CD8-positive, alpha-beta memory T cell (primary cell): ENCODE measurements around the gene ITIH4. TPM values are rescaled to one million over a fixed set of nuclear protein-coding genes. Genes with fewer than 3 reads are reported as not detected.

Experiments
- CTCF ChIA-PET: fragments of 350-600 bp; sonication (Branson Sonifier 250); formaldehyde crosslinking; loops from one replicate; lab custom pipeline; 2021; ENCODE audit warnings: antibody characterized with exemption; lab: Charles Lee
- POLR2A ChIA-PET: fragments of 350-600 bp; sonication (Branson Sonifier 250); formaldehyde crosslinking; loops from one replicate; lab custom pipeline; 2021; ENCODE audit warnings: antibody characterized with exemption; lab: Charles Lee
- DNase-seq, 5 donors: peaks; one replicate each; pipeline versions ENCODE4 v3.0.0 to v3.0.0-alpha.2; 2020 to 2022; ENCODE audit warnings: mixed read lengths in 1 of 5
- H3K27ac ChIP-seq: one replicate; pipeline ENCODE4 v1.7.0; 2013; ENCODE audit warnings: low read depth, mild to moderate bottlenecking, low read length, moderate library complexity
- H3K27me3 ChIP-seq: 2 replicates; pipeline ENCODE4 v1.7.0; 2013; ENCODE audit warnings: low read length, mild to moderate bottlenecking; ENCODE audit not compliant: insufficient read depth, poor library complexity, severe bottlenecking
- H3K36me3 ChIP-seq: 2 replicates; pipeline ENCODE4 v1.7.0; 2013; ENCODE audit warnings: mild to moderate bottlenecking, low read length, moderate library complexity; ENCODE audit not compliant: insufficient read depth
- H3K4me1 ChIP-seq: 2 replicates; pipeline ENCODE4 v1.7.0; 2013; ENCODE audit warnings: mild to moderate bottlenecking, low read length, moderate library complexity; ENCODE audit not compliant: insufficient read depth
- H3K4me3 ChIP-seq: 2 replicates; pipeline ENCODE4 v1.7.0; 2013; ENCODE audit warnings: mild to moderate bottlenecking, low read length
- H3K9me3 ChIP-seq: 2 replicates; pipeline ENCODE4 v1.7.0; 2013; ENCODE audit warnings: mild to moderate bottlenecking, low read length
- H3K27ac Mint-ChIP-seq, 8 donors: one replicate each; pipeline ENCODE4 v1.8.0; 2020 to 2021; ENCODE audit warnings: mixed read lengths in 8 of 8, mild to moderate bottlenecking in 6 of 8, inconsistent platforms in 3 of 8, moderate library complexity in 3 of 8
- H3K27me3 Mint-ChIP-seq, 2 donors: one replicate each; pipeline ENCODE4 v1.8.0; 2020 to 2021; ENCODE audit warnings: mixed read lengths in 2 of 2, mild to moderate bottlenecking in 1 of 2, moderate library complexity in 1 of 2
- H3K36me3 Mint-ChIP-seq, 3 donors: one replicate each; pipeline ENCODE4 v1.8.0; 2020 to 2021; ENCODE audit warnings: mixed read lengths in 3 of 3, inconsistent platforms in 1 of 3, mild to moderate bottlenecking in 1 of 3
- H3K4me1 Mint-ChIP-seq, 3 donors: one replicate each; pipeline ENCODE4 v1.8.0; 2020 to 2021; ENCODE audit warnings: mixed read lengths in 3 of 3, inconsistent platforms in 1 of 3, mild to moderate bottlenecking in 1 of 3
- H3K4me3 Mint-ChIP-seq, 7 donors: one replicate each; pipeline ENCODE4 v1.8.0; 2020 to 2021; ENCODE audit warnings: mixed read lengths in 7 of 7, mild to moderate bottlenecking in 6 of 7, moderate library complexity in 4 of 7, inconsistent platforms in 2 of 7
- H3K9me3 Mint-ChIP-seq, 5 donors: one replicate each; pipeline ENCODE4 v1.8.0; 2020 to 2022; ENCODE audit warnings: mixed read lengths in 5 of 5, mild to moderate bottlenecking in 3 of 5, moderate library complexity in 2 of 5, inconsistent platforms in 1 of 5
- polyA plus RNA-seq: library from polyadenylated mRNA; unstranded; fragments of 300-500 nt; fragmentation: Illumina TruSeq; gene quantifications from one replicate; pipeline ENCODE4 v1.2.3, GENCODE V29; 2021
- total RNA-seq, 2 experiments: library from RNA; stranded (reverse); gene quantifications; one replicate each; pipeline ENCODE4 v1.2.3, GENCODE V29; 2021

ITIH4 gene
- total and polyA plus RNA-seq, 3 experiments from 2014 or later: 10.9 to 11.2 TPM; not detected in 1

- peaks cover 8 to 68% (median 16%) of the 10 kb centered on the region in 3 donors for H3K36me3 Mint-ChIP-seq
- H3K36me3 ChIP-seq: peaks cover 11% of the 10 kb centered on the region
- no peak overlapping the region for H3K4me3 ChIP-seq
- H3K27ac Mint-ChIP-seq: no peak overlapping the region
- peaks cover 13% of the 10 kb centered on the region for H3K4me1 ChIP-seq
- POLR2A ChIA-PET: no interaction called here
- CTCF ChIA-PET: interaction anchor here (0.6 to 1.6 kb wide), 5 partner anchors 50 to 231 kb away, joined by 3 to 5 read pairs (median 3); no protein-coding TSS in a partner anchor
- H3K27me3 ChIP-seq: no peaks in the 10 kb centered on the region
- H3K4me1 Mint-ChIP-seq: peaks cover 22 to 26% (median 25%) of the 10 kb centered on the region in 3 donors
- H3K27ac ChIP-seq: no peak overlapping the region
- H3K4me3 Mint-ChIP-seq: no peak overlapping the region
- no peak for DNase-seq
- H3K9me3 Mint-ChIP-seq: no peaks in the 10 kb centered on the region
- peaks cover 0 to 4% of the 10 kb centered on the region in 2 donors for H3K27me3 Mint-ChIP-seq
- no peaks in the 10 kb centered on the region for H3K9me3 ChIP-seq
Observed at GRCh38 chr3:52843108-52843865, 12.8 kb upstream of the ITIH4 start.

- peaks cover 21% of the 10 kb centered on the region for H3K4me1 ChIP-seq
- Mint-ChIP-seq H3K4me1 (peaks cover 31 to 34% (median 34%) of the 10 kb centered on the region in 3 donors), H3K27ac (no peak overlapping the region), H3K27me3 (peaks cover 0 to 4% of the 10 kb centered on the region in 2 donors), H3K9me3 (no peaks in the 10 kb centered on the region), H3K36me3 (peaks cover 7 to 64% (median 16%) of the 10 kb centered on the region in 3 donors), H3K4me3 (no peak overlapping the region)
- DNase-seq: no peak
- H3K27me3 ChIP-seq: no peaks in the 10 kb centered on the region
- POLR2A ChIA-PET: no interaction called here
- H3K9me3 ChIP-seq: no peaks in the 10 kb centered on the region
- H3K4me3 ChIP-seq: no peak overlapping the region
- no peak overlapping the region for H3K27ac ChIP-seq
- H3K36me3 ChIP-seq: peaks cover 11% of the 10 kb centered on the region
- CTCF ChIA-PET: interaction anchor here (1.1 kb wide), 1 partner anchor 93 kb away, joined by 3 read pairs; no protein-coding TSS in a partner anchor
Observed at GRCh38 chr3:52842424-52842823, 12.0 kb upstream of the ITIH4 start.

GRCh38 chr3:52841981-52842340 is 11.5 kb upstream of the ITIH4 start:
- H3K4me1 ChIP-seq: peaks cover 24% of the 10 kb centered on the region
- peaks cover 11% of the 10 kb centered on the region for H3K36me3 ChIP-seq
- peaks cover 7 to 62% (median 16%) of the 10 kb centered on the region in 3 donors for H3K36me3 Mint-ChIP-seq
- DNase-seq: no peak
- H3K27ac Mint-ChIP-seq: peak overlapping the region in 1 of 8 donors; percentile 65
- POLR2A ChIA-PET: no interaction called here
- no peaks in the 10 kb centered on the region for H3K9me3 ChIP-seq
- H3K27me3 ChIP-seq: no peaks in the 10 kb centered on the region
- H3K4me3 Mint-ChIP-seq: no peak overlapping the region
- H3K4me1 Mint-ChIP-seq: peaks cover 33 to 39% (median 38%) of the 10 kb centered on the region in 3 donors
- CTCF ChIA-PET: interaction anchor here (1.1 kb wide), 1 partner anchor 93 kb away, joined by 3 read pairs; no protein-coding TSS in a partner anchor
- H3K27me3 Mint-ChIP-seq: peaks cover 0 to 4% of the 10 kb centered on the region in 2 donors
- no peak overlapping the region for H3K27ac ChIP-seq
- H3K9me3 Mint-ChIP-seq: no peaks in the 10 kb centered on the region
- H3K4me3 ChIP-seq: no peak overlapping the region

GRCh38 chr3:52841211-52841980 is 10.9 kb upstream of the ITIH4 start:
- Histone ChIP-seq H3K9me3 (no peaks in the 10 kb centered on the region), H3K4me3 (no peak overlapping the region), H3K36me3 (peaks cover 11% of the 10 kb centered on the region), H3K27me3 (no peaks in the 10 kb centered on the region), H3K27ac (no peak overlapping the region), H3K4me1 (peaks cover 24% of the 10 kb centered on the region)
- Mint-ChIP-seq H3K9me3 (no peaks in the 10 kb centered on the region), H3K4me1 (peaks cover 35 to 45% (median 43%) of the 10 kb centered on the region in 3 donors), H3K27ac (peak overlapping the region in 3 of 8 donors; percentile 0 to 27 (median 6)), H3K27me3 (peaks cover 0 to 2% of the 10 kb centered on the region in 2 donors), H3K4me3 (no peak overlapping the region), H3K36me3 (peaks cover 7 to 61% (median 16%) of the 10 kb centered on the region in 3 donors)
- no peak for DNase-seq
- POLR2A ChIA-PET: no interaction called here
- CTCF ChIA-PET: no interaction called here

- Histone ChIP-seq H3K36me3 (peaks cover 11% of the 10 kb centered on the region), H3K4me1 (peaks cover 24% of the 10 kb centered on the region), H3K27me3 (no peaks in the 10 kb centered on the region), H3K9me3 (no peaks in the 10 kb centered on the region), H3K4me3 (no peak overlapping the region), H3K27ac (no peak overlapping the region)
- peaks cover 35 to 51% (median 43%) of the 10 kb centered on the region in 3 donors for H3K4me1 Mint-ChIP-seq
- H3K27me3 Mint-ChIP-seq: peaks cover 0 to 2% of the 10 kb centered on the region in 2 donors
- no peak for DNase-seq
- H3K27ac Mint-ChIP-seq: peak overlapping the region in 3 of 8 donors; percentile 42 to 65 (median 43)
- ChIA-PET CTCF (no interaction called here), POLR2A (no interaction called here)
- H3K4me3 Mint-ChIP-seq: peak overlapping the region in 1 of 7 donors; percentile 44
- H3K36me3 Mint-ChIP-seq: peaks cover 7 to 69% (median 16%) of the 10 kb centered on the region in 3 donors
- H3K9me3 Mint-ChIP-seq: no peaks in the 10 kb centered on the region
Observed at GRCh38 chr3:52839892-52840545, 9.5 kb upstream of the ITIH4 start.

GRCh38 chr3:52839268-52839575 is 8.8 kb upstream of the ITIH4 start:
- no peak for DNase-seq
- Histone ChIP-seq H3K4me3 (no peak overlapping the region), H3K9me3 (no peaks in the 10 kb centered on the region), H3K4me1 (peaks cover 24% of the 10 kb centered on the region), H3K27me3 (no peaks in the 10 kb centered on the region), H3K36me3 (peaks cover 11% of the 10 kb centered on the region), H3K27ac (no peak overlapping the region)
- CTCF ChIA-PET: interaction anchor here (0.8 to 1.7 kb wide), 2 partner anchors 26 to 96 kb away, joined by 3 to 4 read pairs; no protein-coding TSS in a partner anchor
- Mint-ChIP-seq H3K4me3 (peak overlapping the region in 4 of 7 donors; percentile 26 to 77 (median 32)), H3K27me3 (peaks cover 0 to 2% of the 10 kb centered on the region in 2 donors), H3K27ac (peak overlapping the region in 5 of 8 donors; percentile 19 to 78 (median 52)), H3K4me1 (peaks cover 35 to 51% (median 43%) of the 10 kb centered on the region in 3 donors), H3K9me3 (no peaks in the 10 kb centered on the region), H3K36me3 (peaks cover 10 to 71% (median 10%) of the 10 kb centered on the region in 3 donors)
- POLR2A ChIA-PET: no interaction called here

GRCh38 chr3:52838561-52839267 is 8.2 kb upstream of the ITIH4 start:
- ChIA-PET CTCF (interaction anchor here (0.8 to 2.1 kb wide), 3 partner anchors 7 to 96 kb away, joined by 3 to 6 read pairs (median 4); no protein-coding TSS in a partner anchor), POLR2A (no interaction called here)
- H3K4me3 ChIP-seq: no peak overlapping the region
- Mint-ChIP-seq H3K27me3 (peaks cover 0 to 2% of the 10 kb centered on the region in 2 donors), H3K4me1 (peaks cover 35 to 51% (median 43%) of the 10 kb centered on the region in 3 donors), H3K4me3 (peak overlapping the region in 5 of 7 donors; percentile 26 to 77 (median 37)), H3K27ac (peak overlapping the region in 5 of 8 donors; percentile 19 to 64 (median 52)), H3K9me3 (no peaks in the 10 kb centered on the region), H3K36me3 (peaks cover 8 to 68% (median 10%) of the 10 kb centered on the region in 3 donors)
- no peaks in the 10 kb centered on the region for H3K9me3 ChIP-seq
- H3K27me3 ChIP-seq: no peaks in the 10 kb centered on the region
- peak in 1 of 5 donors; percentile 18 for DNase-seq
- H3K36me3 ChIP-seq: peaks cover 11% of the 10 kb centered on the region
- H3K4me1 ChIP-seq: peaks cover 24% of the 10 kb centered on the region
- no peak overlapping the region for H3K27ac ChIP-seq
